ENCODE data around the gene GAB3. TPM values are rescaled to one million over a fixed set of nuclear protein-coding genes. Genes with fewer than 3 reads are reported as not detected.
"Not testable (repeated sequence)": the region's sequence is repeated elsewhere in the genome, so short reads cannot be mapped to it uniquely, and the experiment has no call there.

GAB3 gene
- total and polyA plus RNA-seq, 2 donors, result 5.0 to 7.6 TPM

GRCh38 chrX:154628960-154629359 lies 121.9 kb downstream of the GAB3 start:
- not testable (repeated sequence) for H3K9me3 ChIP-seq (ENCODE audit: control insufficient read depth in 2 of 2, insufficient read depth in 1 of 2, low read length in 1 of 2); H3K27me3 ChIP-seq (ENCODE audit: control insufficient read depth in 2 of 2, insufficient read depth in 1 of 2, low read length in 1 of 2); H3K4me3 ChIP-seq (ENCODE audit: low read length in 2 of 2); H3K36me3 ChIP-seq (ENCODE audit: control insufficient read depth in 2 of 2, insufficient read depth in 2 of 2, low read length in 1 of 2); H3K4me1 ChIP-seq (ENCODE audit: control insufficient read depth in 2 of 2, insufficient read depth in 2 of 2, low read length in 2 of 2); DNase-seq (ENCODE audit: low read depth in 6 of 9, low spot score in 9 of 9); H3K27ac ChIP-seq (ENCODE audit: low read depth in 1 of 2, low read length in 1 of 2)
- no CpG with 5 or more reads among the region's 5 CpGs for WGBS

Other genes starting within 250 kb of the GAB3 start
- 18.4 TPM for gene FAM3A, start 234.8 kb downstream of the GAB3 start, total RNA-seq
- 73.4 TPM for gene FAM3A, start 234.8 kb downstream of the GAB3 start, polyA plus RNA-seq
- 13.9 TPM for gene G6PD, start 204.2 kb downstream of the GAB3 start, total RNA-seq
- gene G6PD, start 204.2 kb downstream of the GAB3 start, polyA plus RNA-seq, result 21.0 TPM
- 17.7 TPM for gene IKBKG, start 203.5 kb downstream of the GAB3 start, total RNA-seq
- gene IKBKG, start 203.5 kb downstream of the GAB3 start, polyA plus RNA-seq, result 38.3 TPM
- gene CTAG1A, start 165.9 kb downstream of the GAB3 start, total RNA-seq, result not detected
- 0.07 TPM for gene CTAG1A, start 165.9 kb downstream of the GAB3 start, polyA plus RNA-seq
- gene CTAG1B, start 131.8 kb downstream of the GAB3 start, total RNA-seq, result not detected
- gene CTAG1B, start 131.8 kb downstream of the GAB3 start, polyA plus RNA-seq, result not detected
- gene CTAG2, start 97.5 kb downstream of the GAB3 start, total RNA-seq, result not detected
- 0.05 TPM for gene CTAG2, start 97.5 kb downstream of the GAB3 start, polyA plus RNA-seq
- 43.8 TPM for gene DKC1, start 11.8 kb upstream of the GAB3 start, total RNA-seq
- 34.0 TPM for gene DKC1, start 11.8 kb upstream of the GAB3 start, polyA plus RNA-seq
- 81.4 TPM for gene MPP1, start 54.4 kb upstream of the GAB3 start, total RNA-seq
- 70.0 TPM for gene MPP1, start 54.4 kb upstream of the GAB3 start, polyA plus RNA-seq
- not detected for gene SMIM9, start 83.6 kb upstream of the GAB3 start, total RNA-seq
- 0.07 TPM for gene SMIM9, start 83.6 kb upstream of the GAB3 start, polyA plus RNA-seq
- gene F8A1, start 135.3 kb upstream of the GAB3 start, total RNA-seq, result 3.9 TPM
- gene F8A1, start 135.3 kb upstream of the GAB3 start, polyA plus RNA-seq, result 32.2 TPM

Data from thymus (tissue), 11 donors.